ENCODE data around the gene SBK3.
"Not testable (repeated sequence)": the region's sequence is repeated elsewhere in the genome, so short reads cannot be mapped to it uniquely, and the experiment has no call there.

Gene SBK3, protein sequence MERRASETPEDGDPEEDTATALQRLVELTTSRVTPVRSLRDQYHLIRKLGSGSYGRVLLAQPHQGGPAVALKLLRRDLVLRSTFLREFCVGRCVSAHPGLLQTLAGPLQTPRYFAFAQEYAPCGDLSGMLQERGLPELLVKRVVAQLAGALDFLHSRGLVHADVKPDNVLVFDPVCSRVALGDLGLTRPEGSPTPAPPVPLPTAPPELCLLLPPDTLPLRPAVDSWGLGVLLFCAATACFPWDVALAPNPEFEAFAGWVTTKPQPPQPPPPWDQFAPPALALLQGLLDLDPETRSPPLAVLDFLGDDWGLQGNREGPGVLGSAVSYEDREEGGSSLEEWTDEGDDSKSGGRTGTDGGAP

DNA sequence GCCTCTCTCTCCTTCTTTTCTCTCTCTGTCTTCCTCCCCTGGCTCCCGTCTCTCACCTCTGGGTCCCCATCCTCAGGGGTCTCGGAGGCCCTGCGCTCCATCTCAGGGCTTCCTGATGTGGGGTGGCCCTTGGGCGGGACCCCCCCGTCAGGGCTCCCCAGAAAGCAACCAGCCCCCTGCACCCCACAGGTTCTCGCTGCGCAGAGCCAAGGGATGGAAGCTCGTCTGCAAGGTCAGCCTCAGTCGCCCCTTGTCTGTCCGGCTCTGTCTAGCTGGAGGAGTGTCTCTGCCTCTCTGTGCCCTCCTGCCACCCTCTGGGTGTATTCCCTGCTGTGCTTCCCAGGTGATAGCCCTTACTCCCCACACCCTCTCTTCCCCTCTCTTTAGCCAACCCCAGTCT lies at the start of gene SBK3:
Gene SBK3, minus strand, starts transcription at position 101 of the 400 bp plus-strand sequence. Its CDS starts 0 bp downstream, at position 101.
- DNase-seq = no peak
- no peaks in the 10 kb centered on the region for H3K36me3 Mint-ChIP-seq
- no peaks in the 10 kb centered on the region for H3K4me1 Mint-ChIP-seq
- H3K9me3 Mint-ChIP-seq = no peaks in the 10 kb centered on the region
- H3K4me3 Mint-ChIP-seq = no peak within 1 kb of the TSS
- no peak within 1 kb of the TSS for H3K27ac Mint-ChIP-seq
- H3K27me3 Mint-ChIP-seq = peaks cover 31% of the 10 kb centered on the region
- CTCF ChIA-PET = no interaction called here

DNA sequence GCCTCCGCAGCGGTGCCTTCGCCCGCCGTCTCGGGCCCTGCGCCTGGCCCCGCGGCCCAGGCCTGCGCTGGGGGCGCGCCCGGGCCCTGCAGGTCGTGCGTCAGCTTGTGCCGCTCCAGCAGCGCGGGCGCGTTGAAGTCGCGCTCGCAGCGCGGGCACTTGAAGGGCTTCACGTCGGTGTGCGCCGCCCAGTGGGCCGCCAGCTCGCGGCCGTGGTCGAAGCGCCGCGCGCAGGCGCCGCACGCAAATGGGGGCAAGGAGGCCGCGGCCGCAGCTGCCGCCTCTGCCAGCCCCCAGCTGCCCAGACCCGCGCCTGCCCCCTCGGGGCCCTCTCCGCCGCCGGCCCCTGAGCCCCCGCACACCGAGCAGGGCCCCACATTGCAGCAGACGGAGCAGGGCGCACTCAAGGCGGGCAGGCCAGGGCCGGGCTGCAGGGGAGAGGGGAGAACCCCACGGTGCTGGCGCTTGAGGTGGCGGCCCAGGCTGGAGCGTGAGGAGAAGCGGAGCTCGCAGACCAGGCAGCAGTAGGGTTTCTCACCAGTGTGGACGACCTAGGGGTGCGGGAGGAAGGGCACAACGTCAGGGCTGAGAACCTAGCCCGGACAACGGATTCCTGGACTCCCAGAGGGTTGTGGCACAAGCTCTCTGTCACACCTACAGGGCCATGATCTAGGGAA lies 47.9 kb upstream of the SBK3 start:
- H3K4me3 Mint-ChIP-seq = no peak overlapping the region
- H3K4me1 Mint-ChIP-seq = peaks cover 7% of the 10 kb centered on the region
- CTCF ChIA-PET = no interaction called here
- DNase-seq = no peak
- no peaks in the 10 kb centered on the region for H3K27me3 Mint-ChIP-seq
- no peak overlapping the region for H3K27ac Mint-ChIP-seq
- H3K36me3 Mint-ChIP-seq = peaks cover 35% of the 10 kb centered on the region
- peaks cover 2% of the 10 kb centered on the region for H3K9me3 Mint-ChIP-seq

DNA sequence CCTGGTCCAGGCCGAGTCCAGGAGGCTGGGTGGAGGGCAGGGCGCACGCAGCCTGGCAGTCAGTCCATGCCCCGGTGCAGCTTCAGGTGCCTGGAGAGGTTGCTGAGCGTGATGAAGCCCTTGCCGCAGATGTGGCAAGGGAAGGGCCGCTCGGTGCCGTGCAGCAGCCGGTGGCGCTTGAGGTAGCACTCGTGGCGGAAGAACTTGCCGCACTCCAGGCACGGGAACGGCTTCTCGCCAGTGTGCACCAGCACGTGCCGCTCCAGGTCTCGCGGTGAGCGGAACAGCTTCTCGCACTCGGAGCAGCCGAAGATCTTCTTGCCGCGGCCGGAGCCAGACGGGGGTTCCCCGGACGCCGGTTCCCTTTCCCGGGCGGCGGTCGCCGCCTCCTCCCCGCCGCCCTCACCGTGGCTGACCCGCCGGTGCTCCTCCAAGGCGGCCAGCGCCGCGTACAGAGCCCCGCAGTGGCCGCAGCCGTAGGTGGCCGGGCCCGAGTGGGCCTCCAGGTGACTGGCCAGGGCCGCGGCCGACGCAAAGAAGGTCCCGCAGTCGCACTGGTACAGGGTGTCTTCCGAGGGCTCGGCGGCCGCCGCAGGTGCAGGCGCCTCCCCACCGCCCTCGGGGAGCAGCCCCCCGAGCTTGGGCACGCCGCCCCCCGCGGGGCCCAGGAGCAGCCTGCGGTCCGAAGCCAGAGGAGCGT lies 47.2 kb upstream of the SBK3 start:
- no peak overlapping the region for H3K27ac Mint-ChIP-seq
- H3K4me1 Mint-ChIP-seq = peaks cover 7% of the 10 kb centered on the region
- H3K36me3 Mint-ChIP-seq = peaks cover 32% of the 10 kb centered on the region
- CTCF ChIA-PET = no interaction called here
- DNase-seq = no peak
- H3K9me3 Mint-ChIP-seq = peaks cover 2% of the 10 kb centered on the region
- H3K27me3 Mint-ChIP-seq = peaks cover under 1% of the 10 kb centered on the region
- no peak overlapping the region for H3K4me3 Mint-ChIP-seq

DNA sequence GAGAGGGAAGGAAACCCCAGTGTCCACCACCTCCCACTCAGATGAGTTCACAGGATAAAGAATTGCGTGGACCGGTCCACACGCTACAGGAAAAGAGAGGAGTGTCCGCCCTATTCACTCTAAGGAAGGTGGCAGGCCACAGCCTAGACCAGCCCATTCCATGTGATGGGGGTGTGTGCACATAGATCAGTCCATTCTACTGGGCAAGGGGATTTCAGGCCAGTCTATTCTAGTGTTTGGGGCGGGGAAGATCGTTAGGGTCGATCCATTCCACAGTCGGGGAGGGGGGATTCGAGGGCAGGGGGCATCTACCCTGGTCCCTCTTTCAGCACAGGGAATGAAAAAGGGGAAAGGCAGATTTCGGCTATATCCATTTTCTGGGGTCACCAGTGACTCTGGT lies 46.2 kb upstream of the SBK3 start:
- Mint-ChIP-seq H3K9me3 (peaks cover 2% of the 10 kb centered on the region), H3K4me3 (no peak overlapping the region), H3K27me3 (peaks cover 10% of the 10 kb centered on the region), H3K27ac (no peak overlapping the region), H3K36me3 (peaks cover 27% of the 10 kb centered on the region), H3K4me1 (peaks cover 15% of the 10 kb centered on the region)
- CTCF ChIA-PET = no interaction called here
- no peak for DNase-seq

DNA sequence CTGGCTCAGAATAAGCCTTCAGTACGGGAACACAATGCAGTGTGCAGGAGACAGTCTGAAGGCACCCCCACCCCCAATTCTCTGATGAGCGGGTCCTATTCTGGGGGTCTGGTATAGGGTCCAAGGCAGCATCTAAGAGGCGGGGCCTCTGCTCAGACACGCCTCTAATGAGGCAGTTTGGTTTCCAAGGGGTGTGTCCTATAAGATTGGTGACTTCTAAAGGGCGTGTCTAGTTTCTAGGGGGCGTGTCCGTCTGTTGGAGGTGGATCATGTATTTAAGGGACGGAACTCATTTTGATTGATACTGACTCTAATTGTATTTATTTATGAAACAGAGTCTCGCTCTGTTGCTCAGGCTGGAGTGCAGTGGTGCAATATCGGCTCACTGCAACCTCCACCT lies 45.3 kb upstream of the SBK3 start:
- CTCF ChIA-PET = no interaction called here
- H3K27me3 Mint-ChIP-seq = peaks cover 20% of the 10 kb centered on the region
- no peak overlapping the region for H3K27ac Mint-ChIP-seq
- H3K4me3 Mint-ChIP-seq = no peak overlapping the region
- peaks cover 2% of the 10 kb centered on the region for H3K9me3 Mint-ChIP-seq
- peaks cover 17% of the 10 kb centered on the region for H3K36me3 Mint-ChIP-seq
- no peak for DNase-seq
- peaks cover 19% of the 10 kb centered on the region for H3K4me1 Mint-ChIP-seq

DNA sequence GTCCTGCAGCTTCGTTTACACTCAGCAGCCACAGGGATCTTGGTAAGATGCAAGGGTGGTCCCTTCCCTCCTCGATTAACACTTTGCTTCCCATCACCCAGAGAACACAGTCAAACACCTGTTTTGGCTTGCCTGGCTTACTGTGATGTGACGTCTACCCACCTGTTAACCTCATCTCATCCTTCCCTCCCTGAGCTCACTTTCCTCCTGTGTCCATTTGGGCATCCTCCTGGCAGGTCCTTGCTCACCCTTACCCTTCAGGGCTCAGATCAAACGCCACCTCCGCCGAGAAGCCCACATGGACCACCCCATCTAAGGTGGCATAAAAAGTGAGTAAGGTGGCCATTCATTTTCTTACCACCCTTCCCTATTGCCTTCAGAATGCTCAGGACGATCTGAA lies 44.8 kb upstream of the SBK3 start:
- Mint-ChIP-seq H3K27ac (no peak overlapping the region), H3K27me3 (peaks cover 25% of the 10 kb centered on the region), H3K4me3 (no peak overlapping the region), H3K9me3 (peaks cover 2% of the 10 kb centered on the region), H3K4me1 (peaks cover 24% of the 10 kb centered on the region), H3K36me3 (peaks cover 12% of the 10 kb centered on the region)
- CTCF ChIA-PET = no interaction called here
- DNase-seq = no peak

DNA sequence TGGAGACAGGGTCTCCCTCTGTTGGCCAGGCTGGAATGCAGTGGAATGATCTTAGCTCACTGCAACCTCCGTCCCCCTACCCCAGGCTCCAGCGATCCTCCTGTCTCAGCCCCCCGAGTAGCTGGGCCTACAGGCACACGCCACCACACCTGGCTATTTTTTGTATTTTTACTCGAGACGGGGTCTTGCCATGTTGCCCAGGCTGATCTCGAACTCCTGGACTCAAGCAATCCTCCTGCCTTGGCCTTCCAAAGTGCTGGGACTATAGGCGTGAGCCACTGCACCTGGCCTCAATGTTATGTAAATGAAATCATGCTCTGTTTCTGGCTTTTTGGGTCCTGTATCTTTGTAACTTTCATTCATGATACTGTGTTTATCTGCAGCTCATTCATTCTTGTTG lies 43.4 kb upstream of the SBK3 start:
- CTCF ChIA-PET = no interaction called here
- Mint-ChIP-seq H3K27ac (no peak overlapping the region), H3K36me3 (peaks cover 7% of the 10 kb centered on the region), H3K27me3 (peaks cover 34% of the 10 kb centered on the region), H3K4me1 (peaks cover 22% of the 10 kb centered on the region), H3K9me3 (no peaks in the 10 kb centered on the region), H3K4me3 (no peak overlapping the region)
- DNase-seq = no peak

DNA sequence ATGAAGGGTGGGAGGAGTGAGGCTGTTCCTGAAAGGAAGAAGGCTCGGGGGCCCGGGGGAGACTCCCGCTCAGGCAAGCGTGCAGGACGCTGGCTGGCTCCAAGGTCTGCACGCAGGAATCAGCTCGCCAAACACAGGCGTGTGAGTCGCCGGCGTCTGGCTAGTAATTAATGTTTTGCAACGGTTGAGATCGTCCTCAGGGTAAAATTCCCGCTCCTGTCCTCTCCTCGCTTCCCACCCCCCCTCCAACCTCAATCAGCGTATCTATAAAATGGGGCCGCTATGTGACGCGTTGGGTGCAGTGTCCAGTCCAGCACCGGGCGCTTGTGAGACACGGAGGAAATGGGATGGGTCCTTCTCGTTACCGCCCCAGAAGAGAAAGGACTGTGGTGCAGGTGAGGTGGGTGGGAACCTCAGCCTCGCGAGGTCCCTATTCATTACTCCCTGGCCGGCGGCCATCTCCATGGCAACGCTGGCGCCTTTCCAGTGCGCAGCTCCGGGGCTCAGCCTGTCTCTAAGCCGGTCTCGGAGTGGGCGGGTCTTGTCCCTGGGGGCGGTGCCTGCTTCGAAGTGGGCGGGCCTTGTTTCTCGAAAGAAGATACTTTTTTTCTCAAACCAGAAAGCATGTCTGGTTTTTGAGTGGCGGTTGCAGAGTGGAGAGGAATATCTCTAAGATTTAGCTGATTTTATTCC lies 41.8 kb upstream of the SBK3 start:
- CTCF ChIA-PET = interaction anchor here (0.9 to 1.5 kb wide), 3 partner anchors 12 to 46 kb away, joined by 4 to 6 read pairs (median 4); partner anchors contain the start of genes FIZ1 and ZNF865
- no peaks in the 10 kb centered on the region for H3K9me3 Mint-ChIP-seq

DNA sequence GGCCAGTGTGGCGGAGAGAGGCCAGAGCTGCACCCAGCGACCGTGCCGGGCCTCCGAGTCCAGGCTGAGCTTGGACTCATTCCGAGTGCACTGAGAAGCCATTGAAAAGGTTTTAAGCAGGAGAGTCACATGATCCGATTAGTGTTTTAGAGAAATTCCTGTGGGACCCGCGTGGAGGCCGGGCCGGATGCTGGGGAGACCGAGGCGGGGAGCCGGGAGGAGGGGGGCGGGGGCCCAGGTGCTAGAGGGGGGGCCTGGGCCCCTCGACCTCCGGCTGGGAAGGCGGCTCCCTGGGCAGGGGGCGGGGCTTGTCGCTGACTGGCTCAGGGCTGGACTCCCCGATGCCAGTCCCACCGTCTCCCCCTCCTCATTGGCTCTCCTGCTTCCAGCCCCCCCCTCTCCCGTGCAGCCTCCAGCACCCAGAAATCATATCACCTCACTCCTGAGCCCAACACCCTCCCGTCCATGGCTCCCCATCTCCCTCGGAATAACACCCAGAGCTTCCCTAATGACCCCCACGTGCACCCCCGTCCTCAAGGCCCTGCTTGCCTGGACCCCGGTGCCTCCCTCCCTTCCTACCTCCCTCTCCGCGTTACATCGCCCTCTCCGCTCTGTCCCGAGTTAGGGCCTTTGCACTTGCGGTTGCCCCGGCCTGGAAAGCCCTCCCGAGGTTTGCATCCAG lies 40.5 kb upstream of the SBK3 start:
- peak; percentile 50 for DNase-seq
- peaks cover 30% of the 10 kb centered on the region for H3K4me1 Mint-ChIP-seq
- H3K4me3 Mint-ChIP-seq = no peak overlapping the region
- H3K36me3 Mint-ChIP-seq = no peaks in the 10 kb centered on the region
- CTCF ChIA-PET = interaction anchor here (0.8 kb wide), 1 partner anchor 20 kb away, joined by 3 read pairs; the partner anchor contains the start of gene ZNF865
- no peak overlapping the region for H3K27ac Mint-ChIP-seq
- no peaks in the 10 kb centered on the region for H3K9me3 Mint-ChIP-seq
- H3K27me3 Mint-ChIP-seq = peaks cover 38% of the 10 kb centered on the region

More for the DNA sequence above, 41.8 kb upstream of the SBK3 start:
- DNase-seq = peak; percentile 95
- H3K4me3 Mint-ChIP-seq = peak overlapping the region; percentile 62
- H3K4me1 Mint-ChIP-seq = peaks cover 22% of the 10 kb centered on the region
- H3K36me3 Mint-ChIP-seq = peaks cover 4% of the 10 kb centered on the region
- peaks cover 34% of the 10 kb centered on the region for H3K27me3 Mint-ChIP-seq
- H3K27ac Mint-ChIP-seq = peak overlapping the region; percentile 45

DNA sequence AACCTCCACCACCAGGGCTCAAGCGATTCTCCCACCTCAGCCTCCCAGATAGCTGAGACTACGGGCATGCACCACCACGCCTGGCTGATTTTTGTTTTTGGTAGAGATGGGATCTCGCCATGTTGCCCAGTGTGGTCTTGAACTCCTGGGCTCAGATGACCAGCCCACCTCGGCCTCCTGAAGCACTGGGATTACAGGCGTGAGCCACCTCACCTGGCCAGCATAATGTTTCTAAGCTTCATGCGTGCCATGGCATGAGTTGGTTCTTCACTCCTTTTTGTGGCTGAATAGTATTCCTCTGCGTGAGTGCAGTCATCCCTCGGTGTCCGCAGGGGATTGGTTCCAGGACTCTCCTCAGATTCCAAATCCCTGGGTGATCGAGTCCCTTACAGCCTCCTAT lies 39.5 kb upstream of the SBK3 start:
- Mint-ChIP-seq H3K27ac (no peak overlapping the region), H3K4me1 (peaks cover 32% of the 10 kb centered on the region), H3K36me3 (peaks cover under 1% of the 10 kb centered on the region), H3K9me3 (no peaks in the 10 kb centered on the region), H3K27me3 (peaks cover 38% of the 10 kb centered on the region), H3K4me3 (no peak overlapping the region)
- CTCF ChIA-PET = interaction anchor here (0.7 to 1.7 kb wide), 2 partner anchors 11 to 21 kb away, joined by 3 read pairs; no protein-coding TSS in a partner anchor
- DNase-seq = no peak

DNA sequence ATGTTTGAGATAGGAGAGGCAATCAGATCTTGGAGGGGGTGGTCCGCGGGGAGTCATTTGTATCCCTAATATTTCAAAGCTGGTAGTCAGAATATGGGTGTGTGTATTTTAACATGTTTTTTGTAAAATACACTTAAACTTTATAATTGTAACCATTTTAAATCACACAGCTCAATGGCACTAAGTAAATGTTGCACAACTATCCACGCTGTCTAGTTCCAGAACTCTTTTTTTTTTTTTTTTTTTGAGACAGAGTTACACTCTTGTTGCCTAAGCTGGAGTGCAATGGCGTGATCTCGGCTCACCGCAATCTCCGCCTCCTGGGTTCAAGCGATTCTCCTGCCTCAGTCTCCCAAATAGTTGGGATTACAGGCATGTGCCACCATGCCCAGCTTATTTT lies 38.6 kb upstream of the SBK3 start:
- H3K9me3 Mint-ChIP-seq, H3K36me3 Mint-ChIP-seq, DNase-seq, H3K27ac Mint-ChIP-seq, H3K4me3 Mint-ChIP-seq: not testable (repeated sequence)
- CTCF ChIA-PET = interaction anchor here (0.7 to 1.7 kb wide), 2 partner anchors 10 to 22 kb away, joined by 3 read pairs; no protein-coding TSS in a partner anchor
- peaks cover 38% of the 10 kb centered on the region for H3K27me3 Mint-ChIP-seq
- peaks cover 35% of the 10 kb centered on the region for H3K4me1 Mint-ChIP-seq

DNA sequence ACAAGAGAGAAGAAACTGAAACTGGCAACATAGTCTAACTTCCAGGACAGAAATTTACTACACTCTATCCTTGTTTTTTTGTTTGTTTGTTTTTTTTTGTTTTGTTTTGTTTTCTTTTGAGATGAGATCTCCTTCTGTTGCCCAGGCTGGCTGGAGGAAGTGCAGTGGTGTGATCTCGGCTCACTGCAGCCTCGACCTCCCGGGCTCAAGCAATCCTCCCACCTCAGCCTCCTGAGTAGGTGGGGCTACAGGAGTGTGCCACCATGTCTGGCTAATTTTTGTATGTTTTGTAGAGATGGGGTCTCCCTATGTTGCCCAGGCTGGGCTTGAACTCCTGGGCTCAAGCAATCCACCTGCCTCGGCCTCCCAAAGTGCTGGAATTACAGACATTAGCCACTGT lies 36.9 kb upstream of the SBK3 start:
- peaks cover 31% of the 10 kb centered on the region for H3K4me1 Mint-ChIP-seq
- H3K27ac Mint-ChIP-seq, H3K36me3 Mint-ChIP-seq, H3K9me3 Mint-ChIP-seq, CTCF ChIA-PET, DNase-seq, H3K4me3 Mint-ChIP-seq: not testable (repeated sequence)
- H3K27me3 Mint-ChIP-seq = peaks cover 35% of the 10 kb centered on the region

DNA sequence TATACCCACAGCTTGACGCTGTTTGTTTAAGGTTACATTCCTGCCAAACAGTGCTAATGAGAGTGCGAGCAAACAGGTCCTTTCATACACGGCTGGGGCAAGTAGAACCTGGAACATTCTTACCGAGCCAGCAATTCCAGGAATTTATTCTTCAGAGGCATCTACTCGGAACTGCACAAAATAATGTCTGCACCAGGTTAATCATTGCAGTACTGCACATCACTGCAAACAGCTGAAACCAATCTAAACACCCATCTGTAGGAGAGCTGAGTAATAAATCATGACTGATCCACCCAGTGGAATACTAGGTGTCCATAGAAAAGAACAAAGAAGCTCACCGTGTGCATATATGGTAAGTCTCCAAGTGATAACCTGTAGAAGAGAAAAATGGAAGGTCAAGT lies 36.5 kb upstream of the SBK3 start:
- CTCF ChIA-PET = interaction anchor here (0.7 kb wide), 1 partner anchor 1677 kb away, joined by 3 read pairs; no protein-coding TSS in a partner anchor
- H3K36me3 Mint-ChIP-seq = peaks cover 7% of the 10 kb centered on the region

More for the DNA sequence above, 36.5 kb upstream of the SBK3 start:
- no peaks in the 10 kb centered on the region for H3K9me3 Mint-ChIP-seq
- no peak for DNase-seq
- peaks cover 31% of the 10 kb centered on the region for H3K27me3 Mint-ChIP-seq
- H3K4me3 Mint-ChIP-seq = no peak overlapping the region
- H3K4me1 Mint-ChIP-seq = peaks cover 27% of the 10 kb centered on the region
- H3K27ac Mint-ChIP-seq = no peak overlapping the region

Data from activated naive CD4-positive, alpha-beta T cell treated with anti-CD3 and anti-CD28 coated beads, Interleukin-2, amount 10 ng/mL, durations not matched to agents 7 days and 5 days (primary cell).